Measurements from ENCODE around the gene TMEM135.
A peak's percentile ranks its signal among the peaks of the same experiment; 100 is the strongest.

TMEM135 gene

DNA sequence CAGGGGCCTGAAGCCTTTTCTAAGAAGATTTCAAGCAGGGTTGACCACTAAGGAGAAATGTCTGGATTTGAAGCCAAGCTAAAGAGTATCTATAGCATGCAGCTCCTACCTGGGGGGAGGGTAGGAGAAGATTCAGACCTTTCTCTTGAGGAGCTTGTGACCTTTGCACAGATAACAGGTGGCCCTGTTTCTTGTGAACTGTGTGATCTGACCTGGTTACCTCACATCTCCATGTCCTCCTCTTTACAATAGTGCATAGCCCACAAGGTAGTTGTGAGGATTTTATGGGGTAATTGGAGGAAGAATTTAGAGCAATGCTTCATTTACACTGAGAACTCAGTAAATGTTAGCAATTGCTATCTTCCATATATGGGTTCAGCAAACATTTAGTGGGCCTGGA is 310.1 kb downstream of the TMEM135 start:
- no peak for TF ChIP-seq EZH2phosphoT487 (conservative IDR thresholded peaks at IDR 0.05; ENCODE audit: low read length)
- TF ChIP-seq, protein P1, sequence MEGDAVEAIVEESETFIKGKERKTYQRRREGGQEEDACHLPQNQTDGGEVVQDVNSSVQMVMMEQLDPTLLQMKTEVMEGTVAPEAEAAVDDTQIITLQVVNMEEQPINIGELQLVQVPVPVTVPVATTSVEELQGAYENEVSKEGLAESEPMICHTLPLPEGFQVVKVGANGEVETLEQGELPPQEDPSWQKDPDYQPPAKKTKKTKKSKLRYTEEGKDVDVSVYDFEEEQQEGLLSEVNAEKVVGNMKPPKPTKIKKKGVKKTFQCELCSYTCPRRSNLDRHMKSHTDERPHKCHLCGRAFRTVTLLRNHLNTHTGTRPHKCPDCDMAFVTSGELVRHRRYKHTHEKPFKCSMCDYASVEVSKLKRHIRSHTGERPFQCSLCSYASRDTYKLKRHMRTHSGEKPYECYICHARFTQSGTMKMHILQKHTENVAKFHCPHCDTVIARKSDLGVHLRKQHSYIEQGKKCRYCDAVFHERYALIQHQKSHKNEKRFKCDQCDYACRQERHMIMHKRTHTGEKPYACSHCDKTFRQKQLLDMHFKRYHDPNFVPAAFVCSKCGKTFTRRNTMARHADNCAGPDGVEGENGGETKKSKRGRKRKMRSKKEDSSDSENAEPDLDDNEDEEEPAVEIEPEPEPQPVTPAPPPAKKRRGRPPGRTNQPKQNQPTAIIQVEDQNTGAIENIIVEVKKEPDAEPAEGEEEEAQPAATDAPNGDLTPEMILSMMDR (IDR thresholded peaks at IDR 0.05; ENCODE audit: insufficient read depth, low read length, poor library complexity, severe bottlenecking), result no peak
- Histone ChIP-seq H3K9me2 (replicated peaks; ENCODE audit: insufficient read depth, low read length) (no peaks in the 10 kb centered on the region), H2AFZ (ENCODE audit: low read depth, low read length, severe bottlenecking) (no peak overlapping the region), H3K9me3 (ENCODE audit: insufficient read depth, low read length) (no peaks in the 10 kb centered on the region), H3K4me2 (ENCODE audit: low read depth, low read length, poor library complexity, severe bottlenecking) (no peak overlapping the region), H3K79me2 (ENCODE audit: insufficient read depth, low read length) (no peaks in the 10 kb centered on the region), H3K9ac (ENCODE audit: low read length) (no peak overlapping the region), H3K27me3 (ENCODE audit: low read length) (no peaks in the 10 kb centered on the region), H4K20me1 (ENCODE audit: low read depth, low read length) (no peaks in the 10 kb centered on the region), H3K4me3 (ENCODE audit: insufficient read depth, low read length, poor library complexity, severe bottlenecking) (no peak overlapping the region), H3K27ac (ENCODE audit: low read depth, low read length) (no peak overlapping the region), H3K36me3 (ENCODE audit: low read length) (no peaks in the 10 kb centered on the region), H3F3A (ENCODE audit: insufficient read depth) (no peaks in the 10 kb centered on the region)

DNA sequence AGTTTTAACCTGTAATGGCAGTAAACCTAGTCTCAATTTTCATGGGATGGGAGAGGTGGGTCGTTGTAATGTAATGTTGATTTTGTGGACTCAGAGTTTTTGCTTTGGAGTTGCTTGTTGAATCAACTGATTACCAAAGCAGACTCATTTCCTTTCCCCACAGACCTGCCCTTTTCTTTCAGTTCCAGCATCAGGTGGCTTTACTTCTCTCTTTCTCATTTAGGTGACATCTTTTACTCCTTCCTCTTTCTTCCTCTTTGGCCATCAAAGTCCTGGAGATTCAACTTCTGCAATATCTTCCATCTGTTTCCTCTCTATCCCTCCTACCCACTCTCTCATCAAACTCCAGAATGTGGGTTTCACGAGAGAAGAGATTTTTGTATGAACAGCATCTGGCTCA is 313.9 kb downstream of the TMEM135 start:
- Histone ChIP-seq H3K27ac (ENCODE audit: low read depth, low read length) (no peak overlapping the region), H3K4me2 (ENCODE audit: low read depth, low read length, poor library complexity, severe bottlenecking) (no peak overlapping the region), H3K9me2 (replicated peaks; ENCODE audit: insufficient read depth, low read length) (no peaks in the 10 kb centered on the region), H4K20me1 (ENCODE audit: low read depth, low read length) (no peaks in the 10 kb centered on the region), H3K9me3 (ENCODE audit: insufficient read depth, low read length) (no peaks in the 10 kb centered on the region), H3K4me3 (ENCODE audit: insufficient read depth, low read length, poor library complexity, severe bottlenecking) (no peak overlapping the region), H2AFZ (ENCODE audit: low read depth, low read length, severe bottlenecking) (no peak overlapping the region), H3K9ac (ENCODE audit: low read length) (no peak overlapping the region), H3F3A (ENCODE audit: insufficient read depth) (no peaks in the 10 kb centered on the region), H3K36me3 (ENCODE audit: low read length) (no peaks in the 10 kb centered on the region), H3K79me2 (ENCODE audit: insufficient read depth, low read length) (no peaks in the 10 kb centered on the region), H3K27me3 (ENCODE audit: low read length) (no peaks in the 10 kb centered on the region)
- TF ChIP-seq EZH2phosphoT487 (conservative IDR thresholded peaks at IDR 0.05; ENCODE audit: low read length), result no peak
- TF ChIP-seq, protein P1 (IDR thresholded peaks at IDR 0.05; ENCODE audit: insufficient read depth, low read length, poor library complexity, severe bottlenecking), result no peak

GRCh38 chr11:87352759-87353707 is 315.3 kb downstream of the TMEM135 start:
- Histone ChIP-seq H3K27ac (ENCODE audit: low read depth, low read length) (no peak overlapping the region), H3K9ac (ENCODE audit: low read length) (no peak overlapping the region), H3K36me3 (ENCODE audit: low read length) (no peaks in the 10 kb centered on the region), H3K4me3 (ENCODE audit: insufficient read depth, low read length, poor library complexity, severe bottlenecking) (no peak overlapping the region), H3K9me2 (replicated peaks; ENCODE audit: insufficient read depth, low read length) (no peaks in the 10 kb centered on the region), H3K27me3 (ENCODE audit: low read length) (no peaks in the 10 kb centered on the region), H3K4me2 (ENCODE audit: low read depth, low read length, poor library complexity, severe bottlenecking) (no peak overlapping the region), H2AFZ (ENCODE audit: low read depth, low read length, severe bottlenecking) (no peak overlapping the region), H3K9me3 (ENCODE audit: insufficient read depth, low read length) (no peaks in the 10 kb centered on the region), H3K79me2 (ENCODE audit: insufficient read depth, low read length) (no peaks in the 10 kb centered on the region), H3F3A (ENCODE audit: insufficient read depth) (no peaks in the 10 kb centered on the region), H4K20me1 (ENCODE audit: low read depth, low read length) (no peaks in the 10 kb centered on the region)
- TF ChIP-seq EZH2phosphoT487 (conservative IDR thresholded peaks at IDR 0.05; ENCODE audit: low read length), result no peak
- TF ChIP-seq, protein P1 (IDR thresholded peaks at IDR 0.05; ENCODE audit: insufficient read depth, low read length, poor library complexity, severe bottlenecking), result peak; percentile 84
